SK-N-SH (cell line): ENCODE data around the gene ATL3. TPM values are rescaled to one million over a fixed set of nuclear protein-coding genes. Genes with fewer than 3 reads are reported as not detected.

Experiments
- CTCF ChIA-PET: fragments of 300-600, 350-600 bp; formaldehyde crosslinking; extraction: SDS; loops from one replicate; lab custom pipeline; 2021; lab: Yijun Ruan, JAX
- POLR2A ChIA-PET: fragments of 350-600 bp; sonication (Branson Sonifier 250); formaldehyde crosslinking; extraction: SDS; loops from one replicate; lab custom pipeline; 2020; ENCODE audit warnings: antibody characterized with exemption, inconsistent platforms; lab: Yijun Ruan, JAX
- DNase-seq: peaks from one replicate; pipeline ENCODE4 v3.0.0; 2012
- H2AFZ ChIP-seq: fragments of 200-600 bp; sonication (generic); 2 replicates; pipeline ENCODE4 v1.8.1; 2016; ENCODE audit warnings: antibody characterized with exemption, mild to moderate bottlenecking, low read depth
- H3F3A ChIP-seq: fragments of 200-600 bp; sonication (generic); replicated peaks from 2 replicates; pipeline ENCODE3; 2016; ENCODE audit warnings: antibody characterized with exemption, mild to moderate bottlenecking; ENCODE audit not compliant: insufficient read depth
- H3K27ac ChIP-seq, 2 experiments: fragments of 200-500 bp in 1 of 2; fragments of 200-600 bp in 1 of 2; sonication (Bioruptor generic) in 1 of 2; sonication (generic), shearing (Covaris generic) in 1 of 2; 2 replicates each; pipeline versions ENCODE4 v1.5.1 to v1.6.1; 2014 to 2016; ENCODE audit warnings: low read depth in 2 of 2, inconsistent platforms in 1 of 2, low read length in 1 of 2, mild to moderate bottlenecking in 1 of 2, mixed read lengths in 1 of 2
- H3K27me3 ChIP-seq: fragments of 200-600 bp; sonication (generic), shearing (Covaris generic); 2 replicates; pipeline ENCODE4 v1.6.1; 2016; ENCODE audit warnings: mixed run types; ENCODE audit not compliant: insufficient read depth
- H3K36me3 ChIP-seq, 2 experiments: fragments of 200-500 bp in 1 of 2; fragments of 200-600 bp in 1 of 2; sonication (Bioruptor generic) in 1 of 2; sonication (generic) in 1 of 2; replicated peaks in 1 of 2; 2 replicates each; pipeline versions ENCODE3 to v1.5.1; 2014 to 2016; ENCODE audit warnings: low read length in 1 of 2, mild to moderate bottlenecking in 1 of 2; ENCODE audit not compliant: insufficient read depth in 2 of 2, control insufficient read depth in 1 of 2
- H3K4me1 ChIP-seq, 2 experiments: fragments of 200-500 bp in 1 of 2; fragments of 200-600 bp in 1 of 2; sonication (Bioruptor generic) in 1 of 2; sonication (generic), shearing (Covaris generic) in 1 of 2; 2 replicates each; pipeline versions ENCODE4 v1.5.1 to v1.6.1; 2014 to 2016; ENCODE audit warnings: low read depth in 1 of 2, low read length in 1 of 2, mixed run types in 1 of 2; ENCODE audit not compliant: insufficient read depth in 2 of 2, control insufficient read depth in 1 of 2
- H3K4me2 ChIP-seq: fragments of 200-600 bp; sonication (generic), shearing (Covaris generic); 2 replicates; pipeline ENCODE4 v1.6.1; 2017; ENCODE audit warnings: mixed run types
- H3K4me3 ChIP-seq, 2 experiments: fragments of 200-500 bp in 1 of 2; fragments of 200-600 bp in 1 of 2; sonication (Bioruptor generic) in 1 of 2; sonication (generic), shearing (Covaris generic) in 1 of 2; 2 replicates each; pipeline versions ENCODE4 v1.5.1 to v1.8.1; 2014 to 2016; ENCODE audit warnings: low read depth in 2 of 2, inconsistent platforms in 1 of 2, low read length in 1 of 2, mild to moderate bottlenecking in 1 of 2, mixed read lengths in 1 of 2, moderate library complexity in 1 of 2
- H3K79me2 ChIP-seq: fragments of 200-600 bp; sonication (generic); 2 replicates; pipeline ENCODE4 v1.8.1; 2017; ENCODE audit warnings: mild to moderate bottlenecking; ENCODE audit not compliant: insufficient read depth
- H3K9ac ChIP-seq: fragments of 200-600 bp; sonication (generic); 2 replicates; pipeline ENCODE4 v1.6.1; 2017; ENCODE audit warnings: mixed run types
- H3K9me2 ChIP-seq: fragments of 200-600 bp; sonication (generic); 2 replicates; pipeline ENCODE4 v1.6.1; 2017; ENCODE audit warnings: mixed run types
- H3K9me3 ChIP-seq: fragments of 200-600 bp; sonication (generic); 2 replicates; pipeline ENCODE4 v1.6.1; 2017; ENCODE audit warnings: mixed run types, mild to moderate bottlenecking, moderate library complexity
- H4K20me1 ChIP-seq: fragments of 200-600 bp; sonication (generic); 2 replicates; pipeline ENCODE4 v1.6.1; 2017; ENCODE audit warnings: mild to moderate bottlenecking, mixed run types; ENCODE audit not compliant: insufficient read depth
- CHD2 ChIP-seq: fragments of 150-350 bp; IDR thresholded peaks from 2 replicates; pipeline ENCODE4 v1.6.1; 2018; ENCODE audit warnings: low read length; ENCODE audit not compliant: partially characterized antibody
- FOSL2 ChIP-seq: IDR thresholded peaks from 2 replicates; pipeline ENCODE4 v1.4.0; 2012; ENCODE audit warnings: low read depth, mild to moderate bottlenecking, moderate library complexity, borderline replicate concordance
- FOXM1 ChIP-seq: IDR thresholded peaks from 2 replicates; pipeline ENCODE4 v1.4.0; 2012; ENCODE audit warnings: low read depth, mild to moderate bottlenecking
- GABPA ChIP-seq: IDR thresholded peaks from 2 replicates; pipeline ENCODE4 v1.4.0; 2012; ENCODE audit warnings: low read depth, mild to moderate bottlenecking
- JUND ChIP-seq: IDR thresholded peaks from 2 replicates; pipeline ENCODE4 v1.4.0; 2012
- MAX ChIP-seq: IDR thresholded peaks from 2 replicates; pipeline ENCODE4 v1.4.0; 2012; ENCODE audit warnings: low read depth
- MEF2A ChIP-seq: IDR thresholded peaks from 2 replicates; pipeline ENCODE4 v1.4.0; 2012; ENCODE audit warnings: low read depth, borderline replicate concordance
- MXI1 ChIP-seq: IDR thresholded peaks from 2 replicates; pipeline ENCODE4 v1.6.1; 2012; ENCODE audit warnings: mild to moderate bottlenecking, low read depth, low read length, improper control_type of control experiment
- POLR2AphosphoS5 ChIP-seq: IDR thresholded peaks from 2 replicates; pipeline ENCODE4 v1.6.1; 2012; ENCODE audit warnings: low read depth, low read length
- RAD21 ChIP-seq: IDR thresholded peaks from 2 replicates; pipeline ENCODE4 v1.6.1; 2012; ENCODE audit warnings: mild to moderate bottlenecking, low read length
- RCOR1 ChIP-seq: fragments of 150-350 bp; IDR thresholded peaks from 2 replicates; pipeline ENCODE4 v1.6.1; 2017; ENCODE audit warnings: antibody characterized with exemption, low read length
- RFX5 ChIP-seq: IDR thresholded peaks from 2 replicates; pipeline ENCODE4 v1.6.1; 2012; ENCODE audit warnings: mild to moderate bottlenecking, improper control_type of control experiment, low read length
- RXRA ChIP-seq: IDR thresholded peaks from 2 replicates; pipeline ENCODE4 v1.4.0; 2012; ENCODE audit warnings: low read depth, mild to moderate bottlenecking, borderline replicate concordance
- TAF1 ChIP-seq: IDR thresholded peaks from 2 replicates; pipeline ENCODE4 v1.6.1; 2012; ENCODE audit warnings: low read depth, mild to moderate bottlenecking, low read length, moderate library complexity, borderline replicate concordance
- TCF12 ChIP-seq: IDR thresholded peaks from 2 replicates; pipeline ENCODE4 v1.4.0; 2012
- USF1 ChIP-seq: IDR thresholded peaks from 2 replicates; pipeline ENCODE4 v1.4.0; 2012; ENCODE audit warnings: low read depth, borderline replicate concordance
- YY1 ChIP-seq: IDR thresholded peaks from 2 replicates; pipeline ENCODE4 v1.4.0; 2012; ENCODE audit warnings: low read depth, mild to moderate bottlenecking
- ZBTB33 ChIP-seq: IDR thresholded peaks from 2 replicates; pipeline ENCODE4 v1.4.0; 2012; ENCODE audit warnings: low read depth, borderline replicate concordance
- WGBS: methylation state at CpG from one replicate; pipeline ENCODE4 v1.1.6; 2017; ENCODE audit warnings: low lambda C conversion rate; 5-methylcytosine and 5-hydroxymethylcytosine counted together
- polyA plus RNA-seq, 3 experiments: library from polyadenylated mRNA; depleted of rRNA; stranded (reverse); fragments of >200 nt; gene quantifications; 2 replicates each; pipeline ENCODE4 v1.2.3, GENCODE V29; 2012
- TF ChIP-seq, protein P1 (sequence below): fragments of 200-600 bp; sonication (generic); IDR thresholded peaks from 2 replicates; pipeline ENCODE4 v1.6.1; 2017; ENCODE audit warnings: antibody characterized with exemption, mild to moderate bottlenecking, moderate library complexity
- TF ChIP-seq, protein P2 (sequence below): IDR thresholded peaks from 2 replicates; pipeline ENCODE4; 2012

Gene ATL3
- polyA plus RNA-seq, 1 of the 3 experiments (the other 2 are of a cell fraction) = 13.1 TPM

- TF ChIP-seq GABPA (no peak), RCOR1 (no peak), MXI1 (no peak), YY1 (no peak), TCF12 (no peak), CHD2 (no peak)
- TF ChIP-seq, protein P1, sequence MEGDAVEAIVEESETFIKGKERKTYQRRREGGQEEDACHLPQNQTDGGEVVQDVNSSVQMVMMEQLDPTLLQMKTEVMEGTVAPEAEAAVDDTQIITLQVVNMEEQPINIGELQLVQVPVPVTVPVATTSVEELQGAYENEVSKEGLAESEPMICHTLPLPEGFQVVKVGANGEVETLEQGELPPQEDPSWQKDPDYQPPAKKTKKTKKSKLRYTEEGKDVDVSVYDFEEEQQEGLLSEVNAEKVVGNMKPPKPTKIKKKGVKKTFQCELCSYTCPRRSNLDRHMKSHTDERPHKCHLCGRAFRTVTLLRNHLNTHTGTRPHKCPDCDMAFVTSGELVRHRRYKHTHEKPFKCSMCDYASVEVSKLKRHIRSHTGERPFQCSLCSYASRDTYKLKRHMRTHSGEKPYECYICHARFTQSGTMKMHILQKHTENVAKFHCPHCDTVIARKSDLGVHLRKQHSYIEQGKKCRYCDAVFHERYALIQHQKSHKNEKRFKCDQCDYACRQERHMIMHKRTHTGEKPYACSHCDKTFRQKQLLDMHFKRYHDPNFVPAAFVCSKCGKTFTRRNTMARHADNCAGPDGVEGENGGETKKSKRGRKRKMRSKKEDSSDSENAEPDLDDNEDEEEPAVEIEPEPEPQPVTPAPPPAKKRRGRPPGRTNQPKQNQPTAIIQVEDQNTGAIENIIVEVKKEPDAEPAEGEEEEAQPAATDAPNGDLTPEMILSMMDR = no peak
Observed at GRCh38 chr11:63716046-63716445, 44.9 kb upstream of the ATL3 start (continued).

GRCh38 chr11:63713766-63714165 is 42.6 kb upstream of the ATL3 start:
- H3K9ac ChIP-seq = no peak overlapping the region
- H4K20me1 ChIP-seq = peaks cover 10% of the 10 kb centered on the region
- no peak overlapping the region for H2AFZ ChIP-seq
- WGBS = 95% methylated on average over 2 of the region's 2 CpGs
- no peak overlapping the region for H3K27ac ChIP-seq
- no peak for TF ChIP-seq FOSL2
- no peaks in the 10 kb centered on the region for H3K27me3 ChIP-seq
- peaks cover 32% of the 10 kb centered on the region for H3K79me2 ChIP-seq
- H3K9me2 ChIP-seq = no peaks in the 10 kb centered on the region
- no peak for DNase-seq
- H3K4me1 ChIP-seq = peaks cover 0 to 15% of the 10 kb centered on the region in 2 experiments; a peak in 1 of 4 replicates
- no peak overlapping the region for H3K4me3 ChIP-seq
- ChIA-PET CTCF (interaction anchor here (4.6 kb wide), 1 partner anchor 25 kb away, joined by 28 read pairs; no protein-coding TSS in a partner anchor), POLR2A (interaction anchor here (0.6 to 1.1 kb wide), 2 partner anchors 13 to 324 kb away, joined by 3 read pairs; no protein-coding TSS in a partner anchor)
- H3F3A ChIP-seq = no peaks in the 10 kb centered on the region
- H3K36me3 ChIP-seq = peaks cover 0 to 2% of the 10 kb centered on the region in 2 experiments
- H3K9me3 ChIP-seq = no peaks in the 10 kb centered on the region
- no peak overlapping the region for H3K4me2 ChIP-seq

GRCh38 chr11:63711838-63712237 is 40.7 kb upstream of the ATL3 start:
- no peaks in the 10 kb centered on the region for H3K9me2 ChIP-seq
- no peaks in the 10 kb centered on the region for H3K9me3 ChIP-seq
- no peak overlapping the region for H3K9ac ChIP-seq
- H3K79me2 ChIP-seq = peaks cover 50% of the 10 kb centered on the region
- no peak overlapping the region for H3K27ac ChIP-seq
- H3K27me3 ChIP-seq = no peaks in the 10 kb centered on the region
- POLR2A ChIA-PET = no interaction called here
- no peaks in the 10 kb centered on the region for H3F3A ChIP-seq
- H3K4me1 ChIP-seq = peaks cover 0 to 15% of the 10 kb centered on the region in 2 experiments; a peak in 1 of 4 replicates
- H2AFZ ChIP-seq = no peak overlapping the region
- no peak for DNase-seq
- H3K4me3 ChIP-seq = no peak overlapping the region
- CTCF ChIA-PET = interaction anchor here (0.6 to 2.2 kb wide), 3 partner anchors 28 to 232 kb away, joined by 3 to 9 read pairs (median 3); no protein-coding TSS in a partner anchor
- peaks cover 10% of the 10 kb centered on the region for H4K20me1 ChIP-seq
- H3K36me3 ChIP-seq = peaks cover 0 to 3% of the 10 kb centered on the region in 2 experiments
- 96% methylated on average over 6 of the region's 6 CpGs for WGBS
- H3K4me2 ChIP-seq = no peak overlapping the region
- no peak for TF ChIP-seq POLR2AphosphoS5
- TF ChIP-seq TAF1 = no peak
- no peak for TF ChIP-seq MXI1
- TF ChIP-seq MEF2A = no peak
- no peak for TF ChIP-seq RFX5
- no peak for TF ChIP-seq RXRA
- TF ChIP-seq ZBTB33 = no peak
- TF ChIP-seq RAD21 = no peak
- no peak for TF ChIP-seq JUND
- TF ChIP-seq FOXM1 = no peak
- TF ChIP-seq MAX = no peak
- TF ChIP-seq, protein P2, sequence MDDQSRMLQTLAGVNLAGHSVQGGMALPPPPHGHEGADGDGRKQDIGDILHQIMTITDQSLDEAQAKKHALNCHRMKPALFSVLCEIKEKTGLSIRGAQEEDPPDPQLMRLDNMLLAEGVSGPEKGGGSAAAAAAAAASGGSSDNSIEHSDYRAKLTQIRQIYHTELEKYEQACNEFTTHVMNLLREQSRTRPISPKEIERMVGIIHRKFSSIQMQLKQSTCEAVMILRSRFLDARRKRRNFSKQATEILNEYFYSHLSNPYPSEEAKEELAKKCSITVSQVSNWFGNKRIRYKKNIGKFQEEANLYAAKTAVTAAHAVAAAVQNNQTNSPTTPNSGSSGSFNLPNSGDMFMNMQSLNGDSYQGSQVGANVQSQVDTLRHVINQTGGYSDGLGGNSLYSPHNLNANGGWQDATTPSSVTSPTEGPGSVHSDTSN = no peak
- TF ChIP-seq USF1 = no peak
